Vagina (tissue), 2 donors: ENCODE results near the gene ACLY.
"Not testable (repeated sequence)": the region's sequence is repeated elsewhere in the genome, so short reads cannot be mapped to it uniquely, and the experiment has no call there.

Experiments
- POLR2A ChIP-seq, 2 donors: fragments of 450-650 bp; IDR thresholded peaks; one replicate each; pipeline ENCODE4 v1.6.1; 2017; ENCODE audit warnings: antibody characterized with exemption in 2 of 2, mild to moderate bottlenecking in 2 of 2, moderate library complexity in 2 of 2
- POLR2AphosphoS5 ChIP-seq, 2 donors: sonication (generic); formaldehyde crosslinking; IDR thresholded peaks; one replicate each; pipeline ENCODE4 v1.9.0; 2017; ENCODE audit warnings: antibody characterized with exemption in 2 of 2, mild to moderate bottlenecking in 2 of 2, low read depth in 1 of 2; ENCODE audit not compliant: insufficient read depth in 1 of 2
- TF ChIP-seq, protein P1 (sequence below), 3 experiments: fragments of 450-650 bp in 2 of 3; fragments of 200-600 bp in 1 of 3; sonication (generic) in 1 of 3; IDR thresholded peaks; one replicate each; pipeline ENCODE4 v1.5.1; 2017 to 2019; ENCODE audit warnings: antibody characterized with exemption in 3 of 3, mild to moderate bottlenecking in 2 of 3, moderate library complexity in 2 of 3

DNA sequence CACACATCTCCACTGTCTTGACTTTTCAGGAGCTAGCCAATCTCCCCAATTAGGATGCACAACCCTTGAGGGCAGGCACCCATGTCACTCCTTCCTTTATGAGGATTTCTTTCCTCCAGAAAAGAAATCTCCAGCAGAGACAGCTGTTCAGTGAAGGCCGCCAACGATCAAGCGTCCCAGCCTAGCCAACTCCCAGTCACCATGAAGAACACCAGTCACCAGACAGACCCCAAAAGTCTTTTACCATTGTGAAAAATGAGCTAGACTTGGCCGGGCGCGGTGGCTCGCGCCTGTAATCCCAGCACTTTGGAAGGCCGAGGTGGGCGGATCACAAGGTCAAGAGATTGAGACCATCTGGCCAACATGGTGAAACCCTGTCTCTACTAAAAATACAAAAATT lies 88.8 kb downstream of the ACLY start:
- not testable (repeated sequence) for TF ChIP-seq POLR2A (IDR thresholded peaks at IDR 0.05); POLR2AphosphoS5 (IDR thresholded peaks at IDR 0.05; ENCODE audit: insufficient read depth in 1 of 2, low read depth in 1 of 2)
- TF ChIP-seq, protein P1, sequence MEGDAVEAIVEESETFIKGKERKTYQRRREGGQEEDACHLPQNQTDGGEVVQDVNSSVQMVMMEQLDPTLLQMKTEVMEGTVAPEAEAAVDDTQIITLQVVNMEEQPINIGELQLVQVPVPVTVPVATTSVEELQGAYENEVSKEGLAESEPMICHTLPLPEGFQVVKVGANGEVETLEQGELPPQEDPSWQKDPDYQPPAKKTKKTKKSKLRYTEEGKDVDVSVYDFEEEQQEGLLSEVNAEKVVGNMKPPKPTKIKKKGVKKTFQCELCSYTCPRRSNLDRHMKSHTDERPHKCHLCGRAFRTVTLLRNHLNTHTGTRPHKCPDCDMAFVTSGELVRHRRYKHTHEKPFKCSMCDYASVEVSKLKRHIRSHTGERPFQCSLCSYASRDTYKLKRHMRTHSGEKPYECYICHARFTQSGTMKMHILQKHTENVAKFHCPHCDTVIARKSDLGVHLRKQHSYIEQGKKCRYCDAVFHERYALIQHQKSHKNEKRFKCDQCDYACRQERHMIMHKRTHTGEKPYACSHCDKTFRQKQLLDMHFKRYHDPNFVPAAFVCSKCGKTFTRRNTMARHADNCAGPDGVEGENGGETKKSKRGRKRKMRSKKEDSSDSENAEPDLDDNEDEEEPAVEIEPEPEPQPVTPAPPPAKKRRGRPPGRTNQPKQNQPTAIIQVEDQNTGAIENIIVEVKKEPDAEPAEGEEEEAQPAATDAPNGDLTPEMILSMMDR (IDR thresholded peaks at IDR 0.05), result not testable (repeated sequence)
